AG09309 (cell line): ENCODE measurements around the gene RNASE12.
"Not testable (repeated sequence)": the region's sequence is repeated elsewhere in the genome, so short reads cannot be mapped to it uniquely, and the experiment has no call there.

ENCODE experiments used
- DNase-seq: peaks from one replicate; pipeline ENCODE4 v3.0.0-alpha.2; 2010; ENCODE audit warnings: low read depth
- H3K4me3 ChIP-seq: 2 replicates; pipeline ENCODE4 v1.5.1; 2011; ENCODE audit warnings: mild to moderate bottlenecking, low read depth, low read length, moderate library complexity; ENCODE audit not compliant: control insufficient read depth
- TF ChIP-seq, protein P1 (sequence below): IDR thresholded peaks from 2 replicates; pipeline ENCODE4 v1.5.1; 2011; ENCODE audit warnings: mild to moderate bottlenecking, low read depth, low read length, inconsistent platforms; ENCODE audit not compliant: insufficient read depth, control insufficient read depth; ENCODE audit errors: missing control alignments

The RNASE12 gene

DNA sequence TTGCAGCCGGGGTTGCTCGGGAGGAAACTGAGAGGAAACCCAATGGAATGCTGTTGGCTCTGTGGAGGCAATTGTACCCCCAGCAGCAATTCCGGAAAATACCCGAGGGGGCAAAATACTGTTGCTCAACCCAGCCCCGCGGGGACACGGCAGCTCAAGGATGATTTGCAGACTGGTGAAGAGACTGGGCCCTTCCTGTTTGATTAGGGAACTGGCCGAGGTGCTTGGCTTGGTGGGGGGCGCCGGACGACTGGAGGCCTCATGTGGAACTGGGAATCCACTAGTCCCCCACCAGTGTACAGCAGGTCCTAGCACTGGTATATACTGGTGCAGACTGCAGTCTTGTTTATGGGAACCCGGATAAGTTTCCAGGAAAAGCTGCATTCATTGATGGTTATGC lies 10.3 kb upstream of the RNASE12 start:
- TF ChIP-seq, protein P1, sequence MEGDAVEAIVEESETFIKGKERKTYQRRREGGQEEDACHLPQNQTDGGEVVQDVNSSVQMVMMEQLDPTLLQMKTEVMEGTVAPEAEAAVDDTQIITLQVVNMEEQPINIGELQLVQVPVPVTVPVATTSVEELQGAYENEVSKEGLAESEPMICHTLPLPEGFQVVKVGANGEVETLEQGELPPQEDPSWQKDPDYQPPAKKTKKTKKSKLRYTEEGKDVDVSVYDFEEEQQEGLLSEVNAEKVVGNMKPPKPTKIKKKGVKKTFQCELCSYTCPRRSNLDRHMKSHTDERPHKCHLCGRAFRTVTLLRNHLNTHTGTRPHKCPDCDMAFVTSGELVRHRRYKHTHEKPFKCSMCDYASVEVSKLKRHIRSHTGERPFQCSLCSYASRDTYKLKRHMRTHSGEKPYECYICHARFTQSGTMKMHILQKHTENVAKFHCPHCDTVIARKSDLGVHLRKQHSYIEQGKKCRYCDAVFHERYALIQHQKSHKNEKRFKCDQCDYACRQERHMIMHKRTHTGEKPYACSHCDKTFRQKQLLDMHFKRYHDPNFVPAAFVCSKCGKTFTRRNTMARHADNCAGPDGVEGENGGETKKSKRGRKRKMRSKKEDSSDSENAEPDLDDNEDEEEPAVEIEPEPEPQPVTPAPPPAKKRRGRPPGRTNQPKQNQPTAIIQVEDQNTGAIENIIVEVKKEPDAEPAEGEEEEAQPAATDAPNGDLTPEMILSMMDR, result no peak
- no peak overlapping the region for H3K4me3 ChIP-seq
- DNase-seq, result no peak

- TF ChIP-seq, protein P1, result no peak
- H3K4me3 ChIP-seq, result no peak overlapping the region
- DNase-seq, result no peak
Measured at GRCh38 chr14:20597108-20597507, 5.9 kb upstream of the RNASE12 start.

DNA sequence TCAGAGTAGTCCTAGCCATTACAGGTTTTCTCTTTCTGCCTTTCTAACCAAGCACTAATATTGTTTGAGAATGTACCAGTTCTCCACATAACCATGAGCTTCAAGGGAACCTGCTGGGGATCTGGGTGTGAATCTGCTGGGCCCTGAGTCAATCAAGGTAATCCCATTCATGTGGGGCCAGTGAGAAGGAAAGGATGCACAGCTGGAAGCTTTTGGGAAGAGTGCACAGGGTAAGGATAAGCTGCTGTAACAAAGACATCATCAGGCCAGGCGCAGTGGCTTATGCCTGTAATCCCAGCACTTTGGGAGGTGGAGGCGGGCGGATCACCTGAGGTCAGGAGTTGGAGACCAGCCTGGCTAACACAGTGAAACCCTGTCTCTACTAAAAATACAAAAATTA lies 4.5 kb upstream of the RNASE12 start:
- H3K4me3 ChIP-seq, result not testable (repeated sequence)

GRCh38 chr14:20592574-20592973 lies 1.4 kb upstream of the RNASE12 start:
- TF ChIP-seq, protein P1, result no peak
- H3K4me3 ChIP-seq, result no peak overlapping the region

More for the DNA sequence above, 4.5 kb upstream of the RNASE12 start:
- not testable (repeated sequence) for DNase-seq

GRCh38 chr14:20587489-20588154 lies 3.6 kb downstream of the RNASE12 start, which contains the start of gene RNASE11:
Gene RNASE11, minus strand, starts transcription at chr14:20588001.
- H3K4me3 ChIP-seq, result no peak within 1 kb of the TSS
- TF ChIP-seq, protein P1, result no peak
- no peak for DNase-seq

More at GRCh38 chr14:20592574-20592973, 1.4 kb upstream of the RNASE12 start:
- no peak for DNase-seq

DNA sequence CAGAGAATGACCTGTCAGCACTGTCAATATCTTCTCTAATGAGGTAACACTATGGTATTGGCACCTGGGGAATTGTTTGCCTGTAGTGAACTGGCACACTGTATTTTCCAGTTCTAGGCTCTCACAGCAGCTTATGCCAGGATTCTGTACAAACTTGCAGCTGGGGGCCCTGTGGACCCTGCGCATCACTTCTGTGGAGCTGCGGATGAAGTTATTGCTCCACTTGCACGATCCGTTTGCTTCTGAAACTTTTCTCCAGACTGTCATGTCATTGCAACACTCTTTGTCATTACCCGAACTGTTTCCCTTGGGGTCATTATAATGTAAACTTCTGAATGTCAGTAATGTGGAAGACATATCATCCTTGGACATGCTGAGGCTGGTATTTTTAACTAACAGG lies 7.3 kb downstream of the RNASE12 start:
- TF ChIP-seq, protein P1, result no peak
- DNase-seq, result no peak

GRCh38 chr14:20583142-20583541 lies 8.0 kb downstream of the RNASE12 start:
- TF ChIP-seq, protein P1, result no peak
- no peak for DNase-seq
- H3K4me3 ChIP-seq, result no peak overlapping the region

More for the DNA sequence above, 7.3 kb downstream of the RNASE12 start:
- H3K4me3 ChIP-seq, result no peak overlapping the region
